HEK293T (cell line): ENCODE data around the gene PLA2G2E.

ENCODE experiments used
- BHLHE40 ChIP-seq: fragments of 450-650 bp; IDR thresholded peaks from 2 replicates; pipeline ENCODE4 v1.6.1; 2016; ENCODE audit warnings: mild to moderate bottlenecking, moderate library complexity, borderline replicate concordance
- ELF4 ChIP-seq: fragments of 450-650 bp; IDR thresholded peaks from 2 replicates; pipeline ENCODE4 v1.6.1; 2017; ENCODE audit warnings: antibody characterized with exemption
- L3MBTL2 ChIP-seq: fragments of 450-650 bp; conservative IDR thresholded peaks from 2 replicates; pipeline ENCODE4 v1.6.1; 2016; ENCODE audit warnings: mild to moderate bottlenecking
- SP1 ChIP-seq: fragments of 450-650 bp; IDR thresholded peaks from 2 replicates; pipeline ENCODE4 v1.6.1; 2017
- TARDBP ChIP-seq: fragments of 450-650 bp; IDR thresholded peaks from 2 replicates; pipeline ENCODE4 v1.6.1; 2016

DNA sequence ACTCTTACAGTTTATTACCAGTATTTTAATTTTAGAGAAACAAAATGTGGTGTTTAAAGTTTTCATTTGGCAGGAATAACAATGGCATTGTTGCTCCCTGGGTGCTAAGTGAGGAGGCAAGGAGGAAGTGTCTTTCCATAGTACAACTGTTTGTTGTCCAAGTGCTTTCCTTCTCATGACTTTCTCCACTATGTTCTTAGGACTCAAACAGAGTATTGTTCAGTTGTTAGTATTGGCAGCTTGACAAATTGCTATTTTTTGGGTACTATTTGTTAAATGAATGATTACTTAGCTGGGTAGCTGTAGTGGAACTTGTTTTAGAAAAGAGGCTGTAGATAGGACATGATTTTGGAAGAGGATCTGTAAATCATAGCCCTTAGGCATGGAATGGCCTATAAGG is 33.8 kb downstream of the PLA2G2E start:
- TF ChIP-seq BHLHE40 (no peak), ELF4 (no peak), SP1 (no peak), TARDBP (no peak), L3MBTL2 (no peak)
